ENCODE results near the gene FAM107B. TPM values are rescaled to one million over a fixed set of nuclear protein-coding genes. Genes with fewer than 3 reads are reported as not detected.

Gene FAM107B
- total RNA-seq, 1 experiment from 2014 or later = 144 TPM

DNA sequence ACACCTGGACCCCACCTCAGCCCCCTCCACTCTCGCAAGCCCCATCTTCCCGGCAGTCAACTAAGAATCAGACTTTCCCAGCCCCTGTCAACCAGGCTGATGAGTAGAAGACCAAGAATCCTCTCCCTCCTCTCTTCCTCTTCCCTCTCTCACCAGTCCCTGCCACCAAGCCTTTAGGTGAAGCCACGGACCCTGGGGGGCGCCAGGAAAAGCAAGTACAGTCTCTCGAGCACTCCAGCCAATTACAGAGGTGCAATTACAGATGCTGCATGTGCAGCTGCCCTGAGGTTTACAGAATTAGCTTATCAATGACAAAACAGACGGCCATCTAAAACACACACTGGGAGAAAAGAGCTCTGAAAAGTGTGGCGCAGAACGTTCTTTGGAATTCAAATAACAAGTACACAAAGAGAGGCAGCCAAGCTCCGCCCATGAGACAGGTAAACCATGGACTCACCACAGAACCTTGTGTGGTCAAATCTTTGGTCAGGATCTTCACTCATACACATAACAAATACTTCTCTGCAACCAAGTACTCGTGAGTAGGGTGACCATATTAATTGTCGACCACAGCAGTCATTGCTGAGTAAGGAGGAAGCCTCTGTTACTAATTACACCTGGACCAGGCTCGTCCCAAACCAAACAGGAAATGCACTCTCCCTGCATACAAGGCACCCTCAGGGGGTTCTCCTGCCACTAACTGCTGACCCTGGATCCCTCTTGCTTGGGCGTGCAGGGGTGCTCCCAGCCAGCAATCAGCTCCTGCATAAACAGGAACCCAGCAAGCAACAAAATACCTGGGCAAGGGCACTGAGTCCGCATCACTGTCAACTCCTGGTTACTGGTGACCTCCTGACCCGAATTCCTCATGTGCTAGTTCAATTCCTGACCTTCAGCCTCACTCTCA, 189.2 kb downstream of the FAM107B start:
- H3K9me2 ChIP-seq (ENCODE audit: insufficient read depth) = no peaks in the 10 kb centered on the region
- peaks cover 71% of the 10 kb centered on the region for H3K4me1 ChIP-seq (replicated peaks; ENCODE audit: insufficient read depth)
- peaks cover 77% of the 10 kb centered on the region for H3F3A ChIP-seq (ENCODE audit: insufficient read depth, low read depth)
- H2AFZ ChIP-seq = no peak overlapping the region
- no peaks in the 10 kb centered on the region for H3K27me3 ChIP-seq (ENCODE audit: insufficient read depth, low read depth)
- no peak for DNase-seq
- H3K9me3 ChIP-seq (ENCODE audit: insufficient read depth, low read depth) = no peaks in the 10 kb centered on the region
- no peaks in the 10 kb centered on the region; the same call in 1 of the 2 replicates for H4K20me1 ChIP-seq (ENCODE audit: insufficient read depth)
- POLR2A ChIA-PET (ENCODE audit: unreplicated experiment) = no interaction called here
- H3K4me2 ChIP-seq = peak overlapping the region; percentile 73
- BruUV-seq (replicated peaks) = no TSS peak
- CTCF ChIA-PET = no interaction called here
- intact Hi-C loops (cut with micrococcal nuclease; ENCODE audit: unreplicated experiment) = loop anchor here (5.0 kb wide), 1 partner anchor 33 kb away; no protein-coding TSS in a partner anchor
- H3K4me3 ChIP-seq = no peak overlapping the region
- H3K27ac ChIP-seq = peak overlapping the region; percentile 97
- H3K79me2 ChIP-seq (ENCODE audit: low read depth) = peaks cover 98% of the 10 kb centered on the region
- no peak for TF ChIP-seq EZH2 (IDR thresholded peaks at IDR 0.05; ENCODE audit: low read depth)
- TF ChIP-seq, protein P1, sequence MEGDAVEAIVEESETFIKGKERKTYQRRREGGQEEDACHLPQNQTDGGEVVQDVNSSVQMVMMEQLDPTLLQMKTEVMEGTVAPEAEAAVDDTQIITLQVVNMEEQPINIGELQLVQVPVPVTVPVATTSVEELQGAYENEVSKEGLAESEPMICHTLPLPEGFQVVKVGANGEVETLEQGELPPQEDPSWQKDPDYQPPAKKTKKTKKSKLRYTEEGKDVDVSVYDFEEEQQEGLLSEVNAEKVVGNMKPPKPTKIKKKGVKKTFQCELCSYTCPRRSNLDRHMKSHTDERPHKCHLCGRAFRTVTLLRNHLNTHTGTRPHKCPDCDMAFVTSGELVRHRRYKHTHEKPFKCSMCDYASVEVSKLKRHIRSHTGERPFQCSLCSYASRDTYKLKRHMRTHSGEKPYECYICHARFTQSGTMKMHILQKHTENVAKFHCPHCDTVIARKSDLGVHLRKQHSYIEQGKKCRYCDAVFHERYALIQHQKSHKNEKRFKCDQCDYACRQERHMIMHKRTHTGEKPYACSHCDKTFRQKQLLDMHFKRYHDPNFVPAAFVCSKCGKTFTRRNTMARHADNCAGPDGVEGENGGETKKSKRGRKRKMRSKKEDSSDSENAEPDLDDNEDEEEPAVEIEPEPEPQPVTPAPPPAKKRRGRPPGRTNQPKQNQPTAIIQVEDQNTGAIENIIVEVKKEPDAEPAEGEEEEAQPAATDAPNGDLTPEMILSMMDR (conservative IDR thresholded peaks at IDR 0.05) = no peak
- H3K36me3 ChIP-seq (ENCODE audit: low read depth) = peaks cover 39% of the 10 kb centered on the region

DNA sequence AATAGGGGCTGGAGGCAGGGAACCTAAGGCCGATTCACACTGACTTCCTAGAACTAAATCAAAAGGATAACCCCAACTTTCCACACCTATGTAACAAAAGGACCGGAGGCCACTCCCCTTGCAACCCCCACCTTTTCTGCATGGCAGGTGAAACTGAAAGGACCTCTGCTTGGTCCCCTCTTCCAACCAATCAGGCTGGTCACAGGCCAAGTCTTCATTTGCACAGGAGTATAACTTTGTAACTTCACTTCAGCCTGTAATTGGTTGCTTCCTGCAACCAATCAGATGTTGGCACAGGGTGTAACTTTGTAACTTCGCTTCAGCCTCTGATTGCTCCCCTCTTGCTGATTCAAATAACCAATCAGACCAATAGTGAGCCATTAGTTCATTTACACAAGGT, 190.0 kb downstream of the FAM107B start:
- Histone ChIP-seq H3F3A (ENCODE audit: insufficient read depth, low read depth) (peaks cover 79% of the 10 kb centered on the region), H3K9me3 (ENCODE audit: insufficient read depth, low read depth) (no peaks in the 10 kb centered on the region), H3K4me2 (no peak overlapping the region), H4K20me1 (ENCODE audit: insufficient read depth) (no peaks in the 10 kb centered on the region; the same call in 1 of the 2 replicates), H3K4me3 (no peak overlapping the region), H3K4me1 (replicated peaks; ENCODE audit: insufficient read depth) (peaks cover 71% of the 10 kb centered on the region), H2AFZ (no peak overlapping the region), H3K9me2 (ENCODE audit: insufficient read depth) (no peaks in the 10 kb centered on the region), H3K36me3 (ENCODE audit: low read depth) (peaks cover 30% of the 10 kb centered on the region), H3K27ac (no peak overlapping the region), H3K79me2 (ENCODE audit: low read depth) (peaks cover 98% of the 10 kb centered on the region), H3K27me3 (ENCODE audit: insufficient read depth, low read depth) (no peaks in the 10 kb centered on the region)
- ChIA-PET CTCF (no interaction called here), POLR2A (ENCODE audit: unreplicated experiment) (no interaction called here)
- no TSS peak for BruUV-seq (replicated peaks)
- DNase-seq = no peak
- TF ChIP-seq EZH2 (IDR thresholded peaks at IDR 0.05; ENCODE audit: low read depth) = no peak
- TF ChIP-seq, protein P1 (conservative IDR thresholded peaks at IDR 0.05) = no peak
- intact Hi-C loops (cut with micrococcal nuclease; ENCODE audit: unreplicated experiment) = loop anchor here (5.0 kb wide), 1 partner anchor 32 kb away; no protein-coding TSS in a partner anchor

DNA sequence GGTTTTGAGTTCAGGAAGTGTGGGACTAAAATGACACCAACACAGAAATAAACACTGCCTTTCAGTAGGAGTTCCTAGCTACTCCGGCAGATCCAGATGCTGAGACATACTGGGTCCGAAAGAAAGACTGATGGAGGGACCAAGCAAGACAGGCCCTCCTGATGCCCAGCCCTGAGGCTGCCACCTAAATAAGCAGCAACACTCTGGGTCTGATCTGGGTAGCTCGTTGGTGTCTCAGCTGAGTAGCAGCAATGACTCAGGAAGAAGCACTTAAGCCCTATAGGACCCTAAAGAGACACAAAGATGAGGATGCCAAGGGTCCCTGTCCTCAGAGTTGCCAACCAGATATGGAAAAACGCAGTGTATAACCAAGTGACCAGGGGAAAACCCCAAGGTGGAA, 190.7 kb downstream of the FAM107B start:
- peaks cover 30% of the 10 kb centered on the region for H3K36me3 ChIP-seq (ENCODE audit: low read depth)

More for the DNA sequence above, 190.7 kb downstream of the FAM107B start:
- H2AFZ ChIP-seq = no peak overlapping the region
- no peaks in the 10 kb centered on the region for H3K27me3 ChIP-seq (ENCODE audit: insufficient read depth, low read depth)
- ChIA-PET CTCF (no interaction called here), POLR2A (ENCODE audit: unreplicated experiment) (no interaction called here)
- BruUV-seq (replicated peaks) = no TSS peak
- H3F3A ChIP-seq (ENCODE audit: insufficient read depth, low read depth) = peaks cover 79% of the 10 kb centered on the region
- peak overlapping the region; percentile 23; the same call in 1 of the 2 replicates for H3K27ac ChIP-seq
- no peaks in the 10 kb centered on the region for H3K9me3 ChIP-seq (ENCODE audit: insufficient read depth, low read depth)
- DNase-seq = no peak
- no peaks in the 10 kb centered on the region for H3K9me2 ChIP-seq (ENCODE audit: insufficient read depth)
- H3K4me1 ChIP-seq (replicated peaks; ENCODE audit: insufficient read depth) = peaks cover 71% of the 10 kb centered on the region
- H4K20me1 ChIP-seq (ENCODE audit: insufficient read depth) = no peaks in the 10 kb centered on the region; the same call in 1 of the 2 replicates
- H3K4me3 ChIP-seq = no peak overlapping the region
- H3K79me2 ChIP-seq (ENCODE audit: low read depth) = peaks cover 98% of the 10 kb centered on the region
- TF ChIP-seq, protein P1 (conservative IDR thresholded peaks at IDR 0.05) = no peak
- no peak for TF ChIP-seq EZH2 (IDR thresholded peaks at IDR 0.05; ENCODE audit: low read depth)
- intact Hi-C loops (cut with micrococcal nuclease; ENCODE audit: unreplicated experiment) = no loop called here
- no peak overlapping the region for H3K4me2 ChIP-seq

Data from PC-9 (cell line).